SK-N-MC (cell line): ENCODE results near the gene CCNJL.
A peak's percentile ranks its signal among the peaks of the same experiment; 100 is the strongest.

Source experiments
- DNase-seq: peaks from one replicate; pipeline ENCODE4 v3.0.0-alpha.2; 2011; ENCODE audit warnings: low read depth, low spot score
- H3K27ac ChIP-seq: fragments of 200-600 bp; sonication (generic); 2 replicates; pipeline ENCODE4 v1.5.1; 2016; ENCODE audit warnings: mixed run types
- H3K36me3 ChIP-seq: fragments of 200-600 bp; sonication (generic); 2 replicates; pipeline ENCODE4 v1.6.1; 2017; ENCODE audit warnings: antibody characterized with exemption, low read length, mixed read lengths; ENCODE audit not compliant: insufficient read depth
- H3K4me3 ChIP-seq: fragments of 200-600 bp; sonication (generic); 2 replicates; pipeline ENCODE4 v1.5.1; 2016
- H3K9ac ChIP-seq: fragments of 200-600 bp; sonication (generic); 2 replicates; pipeline ENCODE4 v1.8.0; 2017; ENCODE audit warnings: mixed run types, mixed read lengths; ENCODE audit not compliant: insufficient read length
- H3K9me3 ChIP-seq: fragments of 200-600 bp; sonication (generic); 2 replicates; pipeline ENCODE4 v1.6.1; 2017; ENCODE audit warnings: low read depth, mild to moderate bottlenecking, antibody characterized with exemption, low read length, moderate library complexity, mixed read lengths
- EZH2 ChIP-seq: fragments of 200-600 bp; sonication (generic); IDR thresholded peaks from one replicate; pipeline ENCODE4 v1.6.1; 2017; ENCODE audit warnings: antibody characterized with exemption
- FOXP2 ChIP-seq: optimal IDR thresholded peaks from 2 replicates; pipeline ENCODE3; 2011; ENCODE audit warnings: mild to moderate bottlenecking, moderate library complexity; ENCODE audit not compliant: insufficient read depth; ENCODE audit errors: extremely low read length, control extremely low read depth
- POLR2AphosphoS5 ChIP-seq: IDR thresholded peaks from 2 replicates; pipeline ENCODE4 v1.6.1; 2012; ENCODE audit warnings: mild to moderate bottlenecking, low read depth, low read length, borderline replicate concordance

The CCNJL gene

GRCh38 chr5:160312134-160312959 lies at the start of gene CCNJL:
CCNJL (minus strand) TSS chr5:160312564; CDS start chr5:160311923, 641 bp downstream.
- DNase-seq, result no peak
- H3K27ac ChIP-seq, result no peak within 1 kb of the TSS

GRCh38 chr5:160361624-160362228 lies 49.4 kb upstream of the CCNJL start:
- Histone ChIP-seq H3K27ac (no peak overlapping the region), H3K9me3 (no peaks in the 10 kb centered on the region), H3K9ac (no peak overlapping the region), H3K36me3 (no peaks in the 10 kb centered on the region), H3K4me3 (no peak overlapping the region)
- TF ChIP-seq POLR2AphosphoS5 (no peak), FOXP2 (no peak), EZH2 (no peak)
- no peak for DNase-seq

More at GRCh38 chr5:160312134-160312959, at the start of gene CCNJL:
- TF ChIP-seq POLR2AphosphoS5 (peak; percentile 75), FOXP2 (no peak)
- Histone ChIP-seq H3K9ac (peak within 1 kb of the TSS; percentile 83), H3K36me3 (peaks cover 5% of the 10 kb centered on the region; the same call in 1 of the 2 replicates), H3K4me3 (peak within 1 kb of the TSS; percentile 99), H3K9me3 (no peaks in the 10 kb centered on the region)

GRCh38 chr5:160360310-160360709 lies 47.9 kb upstream of the CCNJL start:
- Histone ChIP-seq H3K27ac (no peak overlapping the region), H3K9ac (no peak overlapping the region), H3K4me3 (no peak overlapping the region), H3K36me3 (no peaks in the 10 kb centered on the region), H3K9me3 (no peaks in the 10 kb centered on the region)
- TF ChIP-seq POLR2AphosphoS5 (no peak), FOXP2 (no peak), EZH2 (no peak)
- no peak for DNase-seq

GRCh38 chr5:160359816-160360215 lies 47.5 kb upstream of the CCNJL start:
- DNase-seq, result no peak
- Histone ChIP-seq H3K9me3 (no peaks in the 10 kb centered on the region), H3K9ac (no peak overlapping the region), H3K36me3 (no peaks in the 10 kb centered on the region), H3K4me3 (0 out of 2 replicates have a peak overlapping the region, but pooled peaks have one; percentile 14), H3K27ac (no peak overlapping the region)
- TF ChIP-seq EZH2 (no peak), FOXP2 (no peak), POLR2AphosphoS5 (no peak)

GRCh38 chr5:160359242-160359641 lies 46.9 kb upstream of the CCNJL start:
- Histone ChIP-seq H3K9ac (no peak overlapping the region), H3K4me3 (no peak overlapping the region), H3K36me3 (no peaks in the 10 kb centered on the region), H3K27ac (0 out of 2 replicates have a peak overlapping the region, but pooled peaks have one; percentile 16), H3K9me3 (no peaks in the 10 kb centered on the region)
- no peak for TF ChIP-seq FOXP2
- no peak for TF ChIP-seq POLR2AphosphoS5
- no peak for TF ChIP-seq EZH2
- DNase-seq, result no peak

- H3K36me3 ChIP-seq, result no peaks in the 10 kb centered on the region
- no peak overlapping the region for H3K27ac ChIP-seq
- no peak overlapping the region for H3K4me3 ChIP-seq
- H3K9me3 ChIP-seq, result no peaks in the 10 kb centered on the region
- TF ChIP-seq FOXP2, result no peak
- DNase-seq, result no peak
- no peak overlapping the region for H3K9ac ChIP-seq
These were observed 45.6 kb upstream of the CCNJL start for GRCh38 chr5:160357861-160358411.

GRCh38 chr5:160357394-160357793 lies 45.0 kb upstream of the CCNJL start:
- DNase-seq, result no peak
- H3K9ac ChIP-seq, result no peak overlapping the region
- H3K9me3 ChIP-seq, result no peaks in the 10 kb centered on the region
- H3K4me3 ChIP-seq, result no peak overlapping the region
- TF ChIP-seq FOXP2 (no peak), POLR2AphosphoS5 (no peak), EZH2 (no peak)
- H3K36me3 ChIP-seq, result no peaks in the 10 kb centered on the region
- no peak overlapping the region for H3K27ac ChIP-seq

- no peak for TF ChIP-seq POLR2AphosphoS5
- Histone ChIP-seq H3K9me3 (no peaks in the 10 kb centered on the region), H3K27ac (no peak overlapping the region), H3K9ac (no peak overlapping the region), H3K4me3 (no peak overlapping the region), H3K36me3 (no peaks in the 10 kb centered on the region)
- no peak for DNase-seq
These were observed 44.4 kb upstream of the CCNJL start for GRCh38 chr5:160356550-160357347.
